Epithelial cell of proximal tubule (primary cell): ENCODE measurements around the gene STT3B. TPM values are rescaled to one million over a fixed set of nuclear protein-coding genes. Genes with fewer than 3 reads are reported as not detected.

Experiments used
- DNase-seq: peaks from one replicate; pipeline ENCODE4 v3.0.0-alpha.2; 2011; ENCODE audit warnings: low read depth
- H3K4me3 ChIP-seq: 2 replicates; pipeline ENCODE4 v1.5.1; 2011; ENCODE audit warnings: low read depth, mild to moderate bottlenecking, low read length
- CTCF ChIP-seq: conservative IDR thresholded peaks from 2 replicates; pipeline ENCODE4 v1.5.1; 2012; ENCODE audit warnings: low read depth, mild to moderate bottlenecking, low read length
- total RNA-seq: library from RNA; depleted of rRNA; stranded (reverse); fragments of >200 nt; gene quantifications from 2 replicates; pipeline ENCODE4 v1.2.3, GENCODE V29; 2015

Gene STT3B
- total RNA-seq, 1 donor from 2014 or later: 92.8 TPM

GRCh38 chr3:31546162-31546561 is 13.4 kb downstream of the STT3B start:
- H3K4me3 ChIP-seq: no peak overlapping the region
- no peak for TF ChIP-seq CTCF
- no peak for DNase-seq

GRCh38 chr3:31546725-31547124 is 14.0 kb downstream of the STT3B start:
- TF ChIP-seq CTCF: no peak
- H3K4me3 ChIP-seq: no peak overlapping the region
- no peak for DNase-seq

- H3K4me3 ChIP-seq: no peak overlapping the region
- DNase-seq: no peak
- TF ChIP-seq CTCF: peak; percentile 75
Observed at GRCh38 chr3:31550452-31551251, 17.9 kb downstream of the STT3B start.

GRCh38 chr3:31551646-31552045 is 18.9 kb downstream of the STT3B start:
- DNase-seq: no peak
- H3K4me3 ChIP-seq: no peak overlapping the region
- TF ChIP-seq CTCF: no peak

GRCh38 chr3:31552103-31552502 is 19.4 kb downstream of the STT3B start:
- TF ChIP-seq CTCF: no peak
- DNase-seq: no peak

GRCh38 chr3:31553258-31553657 is 20.5 kb downstream of the STT3B start:
- H3K4me3 ChIP-seq: no peak overlapping the region
- TF ChIP-seq CTCF: no peak
- no peak for DNase-seq

More at GRCh38 chr3:31552103-31552502, 19.4 kb downstream of the STT3B start:
- H3K4me3 ChIP-seq: no peak overlapping the region

- no peak for TF ChIP-seq CTCF
- H3K4me3 ChIP-seq: no peak overlapping the region
- no peak for DNase-seq
Observed at GRCh38 chr3:31555204-31555603, 22.5 kb downstream of the STT3B start.
